Thyroid gland (tissue), 4 donors: ENCODE data around the gene ARHGEF33. TPM values are rescaled to one million over a fixed set of nuclear protein-coding genes. Genes with fewer than 3 reads are reported as not detected.

Experiments
- DNase-seq, 2 donors: peaks; one replicate each; pipeline ENCODE4 v3.0.0-alpha.2; 2019
- H3K27ac ChIP-seq, 3 donors: fragments of 200-600 bp; sonication (generic); 1 replicate in 2 of 3; 2 replicates in 1 of 3; pipeline ENCODE4 v1.5.1; 2016 to 2019; ENCODE audit warnings: mild to moderate bottlenecking in 1 of 3, moderate library complexity in 1 of 3
- H3K27me3 ChIP-seq: fragments of 200-600 bp; sonication (generic); one replicate; pipeline ENCODE4 v1.5.1; 2019
- H3K36me3 ChIP-seq, 2 donors: fragments of 200-600 bp; sonication (generic); one replicate each; pipeline ENCODE4 v1.5.1; 2016 to 2019
- H3K4me1 ChIP-seq, 2 donors: fragments of 200-600 bp; sonication (generic); one replicate each; pipeline ENCODE4 v1.5.1; 2017 to 2019
- H3K4me3 ChIP-seq, 3 donors: fragments of 200-600 bp; sonication (generic); replicated peaks in 1 of 3; 1 replicate in 2 of 3; 2 replicates in 1 of 3; pipeline ENCODE4 v1.5.1; 2016; ENCODE audit warnings: mild to moderate bottlenecking in 1 of 3
- H3K9me3 ChIP-seq: fragments of 200-600 bp; sonication (generic); one replicate; pipeline ENCODE4 v1.5.1; 2017
- POLR2A ChIP-seq, 2 donors: fragments of 450-650 bp; IDR thresholded peaks; one replicate each; pipeline ENCODE4 v1.6.1; 2017; ENCODE audit warnings: antibody characterized with exemption in 2 of 2, mild to moderate bottlenecking in 2 of 2, moderate library complexity in 1 of 2
- WGBS, 2 donors: methylation state at CpG; one replicate each; pipeline ENCODE4 v1.1.5; 2017; 5-methylcytosine and 5-hydroxymethylcytosine counted together
- intact Hi-C: fragments of 100-400 bp; cut with DNase I; formaldehyde crosslinking; loops from one replicate; pipeline ENCODE4 v1.15.1; 2023
- small RNA-seq: library from RNA; depleted of rRNA; stranded (forward); fragments of <200 nt; gene quantifications from one replicate; pipeline ENCODE3, GENCODE V24; 2016
- total RNA-seq, 4 donors: library from RNA; depleted of rRNA; stranded (reverse); fragments of >200 nt; gene quantifications; one replicate each; pipeline ENCODE4 v1.2.3, GENCODE V29; 2016
- TF ChIP-seq, protein P1 (sequence below), 6 experiments: fragments of 200-600 bp in 3 of 6; fragments of 450-650 bp in 3 of 6; sonication (generic) in 3 of 6; IDR thresholded peaks; one replicate each; pipeline ENCODE4 v1.5.1; 2016 to 2019; ENCODE audit warnings: antibody characterized with exemption in 6 of 6, mild to moderate bottlenecking in 2 of 6, inconsistent platforms in 1 of 6, moderate library complexity in 1 of 6

Gene ARHGEF33
- total RNA-seq, 4 donors from 2014 or later = 1.3 to 4.6 (median 1.6) TPM

GRCh38 chr2:39023649-39024048 lies 134.0 kb downstream of the ARHGEF33 start:
- TF ChIP-seq, protein P1, sequence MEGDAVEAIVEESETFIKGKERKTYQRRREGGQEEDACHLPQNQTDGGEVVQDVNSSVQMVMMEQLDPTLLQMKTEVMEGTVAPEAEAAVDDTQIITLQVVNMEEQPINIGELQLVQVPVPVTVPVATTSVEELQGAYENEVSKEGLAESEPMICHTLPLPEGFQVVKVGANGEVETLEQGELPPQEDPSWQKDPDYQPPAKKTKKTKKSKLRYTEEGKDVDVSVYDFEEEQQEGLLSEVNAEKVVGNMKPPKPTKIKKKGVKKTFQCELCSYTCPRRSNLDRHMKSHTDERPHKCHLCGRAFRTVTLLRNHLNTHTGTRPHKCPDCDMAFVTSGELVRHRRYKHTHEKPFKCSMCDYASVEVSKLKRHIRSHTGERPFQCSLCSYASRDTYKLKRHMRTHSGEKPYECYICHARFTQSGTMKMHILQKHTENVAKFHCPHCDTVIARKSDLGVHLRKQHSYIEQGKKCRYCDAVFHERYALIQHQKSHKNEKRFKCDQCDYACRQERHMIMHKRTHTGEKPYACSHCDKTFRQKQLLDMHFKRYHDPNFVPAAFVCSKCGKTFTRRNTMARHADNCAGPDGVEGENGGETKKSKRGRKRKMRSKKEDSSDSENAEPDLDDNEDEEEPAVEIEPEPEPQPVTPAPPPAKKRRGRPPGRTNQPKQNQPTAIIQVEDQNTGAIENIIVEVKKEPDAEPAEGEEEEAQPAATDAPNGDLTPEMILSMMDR (IDR thresholded peaks at IDR 0.05) = no peak
- TF ChIP-seq POLR2A (IDR thresholded peaks at IDR 0.05) = no peak
- H3K27ac ChIP-seq = peak overlapping the region in 1 of 3 donors; percentile 45
- no peaks in the 10 kb centered on the region for H3K9me3 ChIP-seq
- no peak for DNase-seq
- 83 to 86% methylated on average over 3 of the region's 3 CpGs for WGBS, 2 donors
- intact Hi-C loops = no loop called here
- no peaks in the 10 kb centered on the region for H3K36me3 ChIP-seq
- H3K4me1 ChIP-seq = peaks cover 3 to 19% of the 10 kb centered on the region in 2 donors
- no peaks in the 10 kb centered on the region for H3K27me3 ChIP-seq
- no peak overlapping the region for H3K4me3 ChIP-seq

GRCh38 chr2:39024833-39025232 lies 135.2 kb downstream of the ARHGEF33 start:
- peak overlapping the region; percentile 34 to 48 (median 45) for H3K27ac ChIP-seq
- whole genome bisulfite sequencing, 2 donors = 94% methylated on average over 4 of the region's 4 CpGs
- TF ChIP-seq, protein P1 (IDR thresholded peaks at IDR 0.05) = no peak
- TF ChIP-seq POLR2A (IDR thresholded peaks at IDR 0.05) = no peak

More at GRCh38 chr2:39024833-39025232, 135.2 kb downstream of the ARHGEF33 start:
- Histone ChIP-seq H3K27me3 (no peaks in the 10 kb centered on the region), H3K9me3 (no peaks in the 10 kb centered on the region), H3K4me3 (no peak overlapping the region), H3K4me1 (peaks cover 0 to 16% of the 10 kb centered on the region in 2 donors), H3K36me3 (no peaks in the 10 kb centered on the region)
- intact Hi-C loops = no loop called here
- no peak for DNase-seq

Small RNA genes within 50 kb of the gene (small RNA-seq; reads per million reads assigned to genes)
- gene RN7SL96P (not detected), gene RNU6-851P (not detected)

Other genes starting within 250 kb of the ARHGEF33 start
- 10 to 100 TPM; 13.1 to 32.9 (median 25.8) TPM for gene GALM, start 223.8 kb upstream of the ARHGEF33 start, total RNA-seq
- 100 to 1,000 TPM in 3 of 4 donors, 10 to 100 TPM in 1; 80.8 to 121 (median 117) TPM for gene SRSF7, start 138.5 kb upstream of the ARHGEF33 start, total RNA-seq
- 10 to 100 TPM in 1 of 4 donors, 1 to 10 TPM in 3; 6.6 to 12.1 (median 9.1) TPM for gene GEMIN6, start 111.7 kb upstream of the ARHGEF33 start, total RNA-seq
- 10 to 100 TPM; 12.4 to 19.3 (median 16.3) TPM for gene DHX57, start 13.9 kb upstream of the ARHGEF33 start, total RNA-seq
- gene MORN2, start 13.9 kb upstream of the ARHGEF33 start, total RNA-seq = 10 to 100 TPM; 39.0 to 54.6 (median 47.3) TPM
- gene SOS1, start 231.2 kb downstream of the ARHGEF33 start, total RNA-seq = 10 to 100 TPM; 55.9 to 80.8 (median 63.2) TPM